Prostate gland (tissue), 2 donors: ENCODE results near the gene STAT4.

Experiments
- POLR2A ChIP-seq: fragments of 450-650 bp; IDR thresholded peaks from one replicate; pipeline ENCODE4 v1.6.1; 2016; ENCODE audit warnings: antibody characterized with exemption, mild to moderate bottlenecking
- TF ChIP-seq, protein P1 (sequence below), 4 experiments: fragments of 200-600 bp in 2 of 4; fragments of 450-650 bp in 2 of 4; sonication (generic) in 2 of 4; IDR thresholded peaks; 1 replicate in 3 of 4; 2 replicates in 1 of 4; pipeline ENCODE4 v1.5.1; 2016 to 2019; ENCODE audit warnings: antibody characterized with exemption in 4 of 4, mild to moderate bottlenecking in 2 of 4, moderate library complexity in 2 of 4

DNA sequence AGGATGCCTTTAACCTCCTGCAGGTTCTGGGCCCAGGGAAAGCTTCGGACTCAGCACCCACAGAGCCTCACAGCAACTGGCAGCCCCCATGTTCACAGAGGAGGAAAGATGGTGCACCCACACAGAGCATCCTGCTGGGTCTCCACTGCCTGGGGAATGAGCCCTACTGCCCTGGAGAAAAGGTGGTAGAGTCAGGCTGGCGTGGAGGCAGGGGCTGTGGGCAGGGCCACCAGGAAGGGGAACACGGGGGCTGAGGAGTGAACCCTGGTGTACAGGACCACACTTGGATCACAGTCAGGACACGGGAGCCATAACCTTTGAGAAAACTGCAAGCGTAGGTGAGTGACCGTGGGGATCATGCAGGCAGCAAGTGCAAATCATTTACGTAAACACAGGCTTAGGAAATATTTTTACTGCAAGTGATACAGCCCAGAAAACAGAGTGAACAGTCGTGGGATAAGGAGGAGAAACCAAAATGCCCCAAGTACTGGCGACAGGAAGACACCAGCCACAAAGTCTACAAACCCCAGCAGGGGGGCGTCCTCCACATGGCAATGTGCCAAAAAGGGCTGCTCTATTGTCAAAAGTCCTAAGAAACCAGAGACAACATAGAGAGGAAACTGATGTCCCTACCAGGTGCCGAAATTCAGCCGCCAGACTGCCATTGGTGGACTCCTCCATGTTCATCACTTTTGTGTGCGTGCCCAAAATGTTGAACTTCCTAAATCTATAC, 164.4 kb downstream of the STAT4 start:
- TF ChIP-seq, protein P1, sequence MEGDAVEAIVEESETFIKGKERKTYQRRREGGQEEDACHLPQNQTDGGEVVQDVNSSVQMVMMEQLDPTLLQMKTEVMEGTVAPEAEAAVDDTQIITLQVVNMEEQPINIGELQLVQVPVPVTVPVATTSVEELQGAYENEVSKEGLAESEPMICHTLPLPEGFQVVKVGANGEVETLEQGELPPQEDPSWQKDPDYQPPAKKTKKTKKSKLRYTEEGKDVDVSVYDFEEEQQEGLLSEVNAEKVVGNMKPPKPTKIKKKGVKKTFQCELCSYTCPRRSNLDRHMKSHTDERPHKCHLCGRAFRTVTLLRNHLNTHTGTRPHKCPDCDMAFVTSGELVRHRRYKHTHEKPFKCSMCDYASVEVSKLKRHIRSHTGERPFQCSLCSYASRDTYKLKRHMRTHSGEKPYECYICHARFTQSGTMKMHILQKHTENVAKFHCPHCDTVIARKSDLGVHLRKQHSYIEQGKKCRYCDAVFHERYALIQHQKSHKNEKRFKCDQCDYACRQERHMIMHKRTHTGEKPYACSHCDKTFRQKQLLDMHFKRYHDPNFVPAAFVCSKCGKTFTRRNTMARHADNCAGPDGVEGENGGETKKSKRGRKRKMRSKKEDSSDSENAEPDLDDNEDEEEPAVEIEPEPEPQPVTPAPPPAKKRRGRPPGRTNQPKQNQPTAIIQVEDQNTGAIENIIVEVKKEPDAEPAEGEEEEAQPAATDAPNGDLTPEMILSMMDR (IDR thresholded peaks at IDR 0.05): no peak
- TF ChIP-seq POLR2A: no peak
